ENCODE results near the gene GATB. TPM values are rescaled to one million over a fixed set of nuclear protein-coding genes. Genes with fewer than 3 reads are reported as not detected.

The GATB gene
- total and polyA plus RNA-seq, 2 of the 4 experiments (the other 2 are of a cell fraction), result 18.7 to 20.3 TPM

DNA sequence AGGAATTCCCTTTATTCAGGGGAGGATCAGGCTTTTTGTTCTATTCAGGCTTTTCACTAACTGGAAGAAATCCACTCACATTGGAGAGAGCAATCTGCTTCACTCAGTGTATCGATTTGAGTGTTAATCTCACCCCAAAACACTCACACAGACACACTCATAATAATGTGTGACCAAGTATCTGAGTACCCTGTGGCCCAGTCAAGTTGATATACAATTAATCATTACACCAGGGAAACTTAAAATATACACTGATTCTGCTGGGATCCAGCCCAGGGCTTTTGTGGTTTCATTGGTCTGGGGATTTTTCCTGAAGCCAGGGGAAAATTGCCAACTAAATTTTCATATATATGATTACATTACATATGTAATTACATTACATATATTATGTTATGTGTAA, 44.0 kb upstream of the GATB start:
- no TSS peak for BruUV-seq (replicated peaks)
- intact Hi-C loops (cut with micrococcal nuclease), result no loop called here

More for the DNA sequence above, 44.0 kb upstream of the GATB start:
- Histone ChIP-seq H3K9me1 (ENCODE audit: insufficient read depth, low read length) (peaks cover 4% of the 10 kb centered on the region), H4K20me1 (ENCODE audit: insufficient read depth, low read length) (no peaks in the 10 kb centered on the region), H3K14ac (replicated peaks; ENCODE audit: low read depth, low read length) (0 out of 2 replicates have a peak overlapping the region, but pooled peaks have one; percentile 26), H3K27ac (ENCODE audit: insufficient read depth, low read length) (no peak overlapping the region), H2BK20ac (ENCODE audit: low read depth, low read length) (peak overlapping the region; percentile 43; the same call in 1 of the 2 replicates), H3K18ac (ENCODE audit: low read depth, low read length) (peak overlapping the region; percentile 65; the same call in 1 of the 2 replicates), H3K27me3 (ENCODE audit: control insufficient read depth, insufficient read depth, low read length) (no peaks in the 10 kb centered on the region), H3K9ac (ENCODE audit: low read depth, low read length) (no peak overlapping the region), H2AK5ac (ENCODE audit: low read depth, low read length) (no peak overlapping the region), H3K56ac (ENCODE audit: extremely low read depth, insufficient read depth, low read length) (no peak overlapping the region), H3K36me3 (ENCODE audit: control insufficient read depth, insufficient read depth, low read length) (no peaks in the 10 kb centered on the region), H2BK15ac (ENCODE audit: low read depth, low read length) (no peak overlapping the region; the same call in 2 of the 3 replicates), H3K4me1 (ENCODE audit: control insufficient read depth, insufficient read depth, low read length) (peaks cover 10% of the 10 kb centered on the region), H4K8ac (ENCODE audit: low read depth in 2 of 2, low read length in 2 of 2) (peak overlapping the region in 1 of 2 experiments; percentile 44; a peak in 1 of 4 replicates), H4K5ac (ENCODE audit: low read depth, low read length) (no peak overlapping the region; the same call in 1 of the 2 replicates), H3K4ac (ENCODE audit: low read depth, low read length) (no peak overlapping the region), H2AK9ac (replicated peaks; ENCODE audit: low read depth, low read length, poor library complexity) (no peak overlapping the region), H4K91ac (ENCODE audit: insufficient read depth, low read depth, low read length) (no peak overlapping the region), H3K23ac (ENCODE audit: low read depth, low read length) (no peak overlapping the region), H3K4me3 (ENCODE audit: insufficient read depth, low read depth, low read length) (no peak overlapping the region), H2AFZ (replicated peaks; ENCODE audit: low read length, poor library complexity) (no peak overlapping the region), H3K79me1 (ENCODE audit: low read depth in 1 of 2, low read length in 2 of 2) (no peaks in the 10 kb centered on the region), H3K9me3 (ENCODE audit: control insufficient read depth, insufficient read depth, low read length) (no peaks in the 10 kb centered on the region), H2BK5ac (ENCODE audit: low read depth, low read length, poor library complexity, severe bottlenecking) (no peak overlapping the region), H2BK120ac (ENCODE audit: low read depth, low read length) (peak overlapping the region; percentile 43; the same call in 1 of the 2 replicates), H3K4me2 (ENCODE audit: low read depth, low read length) (no peak overlapping the region)
- TF ChIP-seq BHLHE40 (IDR thresholded peaks at IDR 0.05; ENCODE audit: low read depth, low read length) (no peak), MXI1 (IDR thresholded peaks at IDR 0.05; ENCODE audit: borderline replicate concordance, low read depth, low read length) (no peak), FOS (IDR thresholded peaks at IDR 0.05; ENCODE audit: low read depth, low read length) (no peak), ELK1 (IDR thresholded peaks at IDR 0.05; ENCODE audit: borderline replicate concordance, low read depth, low read length) (no peak), USF2 (IDR thresholded peaks at IDR 0.05; ENCODE audit: low read depth, low read length) (no peak), RCOR1 (IDR thresholded peaks at IDR 0.05; ENCODE audit: insufficient replicate concordance, low read length) (no peak), RAD21 (IDR thresholded peaks at IDR 0.05; ENCODE audit: low read length) (no peak), SMC3 (IDR thresholded peaks at IDR 0.05; ENCODE audit: low read depth, low read length) (no peak), CHD1 (IDR thresholded peaks at IDR 0.05; ENCODE audit: low read depth, low read length) (no peak), POLR2A (IDR thresholded peaks at IDR 0.05; ENCODE audit: low read depth, low read length) (no peak), CEBPB (IDR thresholded peaks at IDR 0.05; ENCODE audit: low read depth, low read length) (no peak), NFE2L2 (IDR thresholded peaks at IDR 0.05; ENCODE audit: low read depth, low read length) (no peak)
- TF ChIP-seq, protein P1, sequence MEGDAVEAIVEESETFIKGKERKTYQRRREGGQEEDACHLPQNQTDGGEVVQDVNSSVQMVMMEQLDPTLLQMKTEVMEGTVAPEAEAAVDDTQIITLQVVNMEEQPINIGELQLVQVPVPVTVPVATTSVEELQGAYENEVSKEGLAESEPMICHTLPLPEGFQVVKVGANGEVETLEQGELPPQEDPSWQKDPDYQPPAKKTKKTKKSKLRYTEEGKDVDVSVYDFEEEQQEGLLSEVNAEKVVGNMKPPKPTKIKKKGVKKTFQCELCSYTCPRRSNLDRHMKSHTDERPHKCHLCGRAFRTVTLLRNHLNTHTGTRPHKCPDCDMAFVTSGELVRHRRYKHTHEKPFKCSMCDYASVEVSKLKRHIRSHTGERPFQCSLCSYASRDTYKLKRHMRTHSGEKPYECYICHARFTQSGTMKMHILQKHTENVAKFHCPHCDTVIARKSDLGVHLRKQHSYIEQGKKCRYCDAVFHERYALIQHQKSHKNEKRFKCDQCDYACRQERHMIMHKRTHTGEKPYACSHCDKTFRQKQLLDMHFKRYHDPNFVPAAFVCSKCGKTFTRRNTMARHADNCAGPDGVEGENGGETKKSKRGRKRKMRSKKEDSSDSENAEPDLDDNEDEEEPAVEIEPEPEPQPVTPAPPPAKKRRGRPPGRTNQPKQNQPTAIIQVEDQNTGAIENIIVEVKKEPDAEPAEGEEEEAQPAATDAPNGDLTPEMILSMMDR (conservative IDR thresholded peaks at IDR 0.05; ENCODE audit: low read depth, low read length), result no peak
- CTCF ChIA-PET, result no interaction called here
- dilution Hi-C loops (cut with HindIII; ENCODE audit: low sequenced_read_pairs, unreplicated experiment), result no loop called here
- POLR2A ChIA-PET (ENCODE audit: unreplicated experiment), result no interaction called here
- ATAC-seq (ENCODE audit: low read depth) (no peak), DNase-seq (peak; percentile 21)
- in situ Hi-C loops (cut with MboI; ENCODE audit: low sequenced_read_pairs), result no loop called here
- WGBS, 2 experiments (ENCODE audit: extremely low coverage in 2 of 2, insufficient read length in 1 of 2), result no CpG with 5 or more reads among the region's 1 CpG

Measured in IMR-90 (cell line).